SKM-1 treated with dmso at 0.1 percent for 144 hours (cell line): ENCODE measurements around the gene NPFFR1.
"Not testable (repeated sequence)": the region's sequence is repeated elsewhere in the genome, so short reads cannot be mapped to it uniquely, and the experiment has no call there.

Experiments
- DNase-seq: peaks from one replicate; lab custom pipeline; 2025; ENCODE audit not compliant: unreplicated experiment; lab: John Stamatoyannopoulos, UW

Gene NPFFR1

GRCh38 chr10:70227548-70228320 is 56.1 kb downstream of the NPFFR1 start:
- DNase-seq: no peak

GRCh38 chr10:70223728-70224127 is 60.1 kb downstream of the NPFFR1 start:
- no peak for DNase-seq

- DNase-seq: not testable (repeated sequence)
Observed at GRCh38 chr10:70222811-70223447, 60.9 kb downstream of the NPFFR1 start.

GRCh38 chr10:70222340-70222794 is 61.4 kb downstream of the NPFFR1 start:
- no peak for DNase-seq

- no peak for DNase-seq
Observed at GRCh38 chr10:70221030-70221429, 62.8 kb downstream of the NPFFR1 start.

- no peak for DNase-seq
Observed at GRCh38 chr10:70212879-70213278, 70.9 kb downstream of the NPFFR1 start.

- no peak for DNase-seq
Observed at GRCh38 chr10:70212277-70212676, 71.5 kb downstream of the NPFFR1 start.

GRCh38 chr10:70206762-70207161 is 77.0 kb downstream of the NPFFR1 start:
- no peak for DNase-seq

- DNase-seq: no peak
Observed at GRCh38 chr10:70201105-70201504, 82.7 kb downstream of the NPFFR1 start.

GRCh38 chr10:70198696-70199466 is 84.9 kb downstream of the NPFFR1 start:
- no peak for DNase-seq
